Activated B cell treated with CpG ODN at 0.5 μM for 24 hours (primary cell): ENCODE data around the gene GNB1. TPM values are rescaled to one million over a fixed set of nuclear protein-coding genes. Genes with fewer than 3 reads are reported as not detected.
A peak's percentile ranks its signal among the peaks of the same experiment; 100 is the strongest.

Experiments used
- ATAC-seq: fragments of 200-7000 bp; cut with Tn5 transposase; one replicate; pipeline ENCODE4 v1.10.0; 2021; ENCODE audit warnings: low read depth, mild to moderate bottlenecking, moderate library complexity
- CTCF ChIA-PET: fragments of 350-600 bp; sonication (Branson Sonifier 250); formaldehyde crosslinking; loops from one replicate; lab custom pipeline; 2021; ENCODE audit warnings: antibody characterized with exemption; lab: Charles Lee
- POLR2A ChIA-PET: fragments of 350-600 bp; sonication (Branson Sonifier 250); formaldehyde crosslinking; loops from one replicate; lab custom pipeline; 2021; ENCODE audit warnings: antibody characterized with exemption; lab: Charles Lee
- DNase-seq: peaks from one replicate; pipeline ENCODE4 v3.0.0; 2022
- H3K27ac Mint-ChIP-seq: one replicate; pipeline ENCODE4 v1.8.0; 2020; ENCODE audit warnings: mixed read lengths
- H3K27me3 Mint-ChIP-seq: one replicate; pipeline ENCODE4 v1.8.0; 2021; ENCODE audit warnings: mixed read lengths
- H3K36me3 Mint-ChIP-seq: one replicate; pipeline ENCODE4 v1.8.0; 2021; ENCODE audit warnings: low read depth, mixed read lengths
- H3K4me1 Mint-ChIP-seq: one replicate; pipeline ENCODE4 v1.8.0; 2021; ENCODE audit warnings: mixed read lengths
- H3K4me3 Mint-ChIP-seq: one replicate; pipeline ENCODE4 v1.8.0; 2020; ENCODE audit warnings: mild to moderate bottlenecking, mixed read lengths
- H3K9me3 Mint-ChIP-seq: one replicate; pipeline ENCODE4 v1.8.0; 2020; ENCODE audit warnings: mixed read lengths
- CTCF ChIP-seq: fragments of 200-600 bp; IDR thresholded peaks from one replicate; pipeline ENCODE4 v1.8.0; 2022; ENCODE audit warnings: antibody characterized with exemption, mild to moderate bottlenecking
- intact Hi-C: fragments of 100-400 bp; cut with micrococcal nuclease; formaldehyde crosslinking; loops from one replicate; pipeline ENCODE4 v1.15.1; 2024
- total RNA-seq: library from RNA; stranded (reverse); gene quantifications from 2 replicates; pipeline ENCODE4 v1.2.3, GENCODE V29; 2022

GNB1 gene
- total RNA-seq, 1 donor from 2014 or later, result 302 TPM

DNA sequence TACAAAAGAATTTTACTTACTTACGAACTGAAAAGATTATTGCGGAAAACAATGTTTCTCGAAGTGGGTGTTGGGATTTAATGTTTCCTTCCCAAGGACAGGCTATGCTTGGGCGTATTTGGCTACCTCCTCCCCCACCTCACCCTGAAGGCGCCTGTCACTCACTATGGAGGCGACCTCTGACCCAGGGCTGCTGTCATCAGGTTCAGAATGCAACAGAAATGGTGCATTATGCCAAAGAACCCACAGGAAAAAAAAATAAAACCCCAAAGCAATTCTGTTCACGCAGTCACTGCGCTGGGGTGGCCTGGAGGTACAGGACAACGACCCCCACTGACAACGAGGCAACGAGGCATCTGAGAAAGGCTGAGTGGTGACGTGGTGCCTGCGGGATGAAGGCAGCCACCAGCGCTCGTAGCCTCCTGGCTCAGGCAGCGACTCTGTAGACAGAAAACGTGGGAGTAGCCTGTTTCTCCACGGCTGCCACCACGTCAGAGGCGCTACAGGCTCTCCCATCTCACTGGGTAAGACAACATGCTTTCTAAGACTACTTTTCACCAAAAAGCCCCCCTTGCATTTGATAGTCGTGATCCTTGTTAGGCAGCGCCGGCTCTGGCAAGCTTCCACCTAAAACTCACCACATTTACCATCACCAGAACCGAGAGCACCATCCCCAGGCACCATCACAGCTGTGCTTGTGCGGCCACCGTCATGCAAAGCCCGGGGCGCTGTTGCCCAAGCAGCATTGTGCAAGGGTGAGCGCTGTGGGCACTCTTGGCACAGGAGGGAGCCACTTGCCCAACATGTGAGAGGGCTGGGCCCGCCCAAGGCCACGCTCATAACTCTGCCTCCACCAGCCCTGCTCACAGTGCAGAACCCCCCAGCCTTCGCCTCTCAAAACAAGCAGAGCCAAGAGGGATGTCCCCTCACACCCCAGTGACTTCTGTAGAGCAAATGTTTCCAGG lies 126.9 kb downstream of the GNB1 start:
- Mint-ChIP-seq H3K4me3 (no peak overlapping the region), H3K9me3 (no peaks in the 10 kb centered on the region), H3K27me3 (no peaks in the 10 kb centered on the region), H3K27ac (peak overlapping the region; percentile 26), H3K36me3 (peaks cover 86% of the 10 kb centered on the region), H3K4me1 (peaks cover 8% of the 10 kb centered on the region)
- ChIA-PET CTCF (no interaction called here), POLR2A (no interaction called here)
- intact Hi-C loops, result loop anchor here (1.0 kb wide), 1 partner anchor 142 kb away; no protein-coding TSS in a partner anchor
- DNase-seq, result no peak
- no peak for TF ChIP-seq CTCF
- peak; percentile 61 for ATAC-seq

DNA sequence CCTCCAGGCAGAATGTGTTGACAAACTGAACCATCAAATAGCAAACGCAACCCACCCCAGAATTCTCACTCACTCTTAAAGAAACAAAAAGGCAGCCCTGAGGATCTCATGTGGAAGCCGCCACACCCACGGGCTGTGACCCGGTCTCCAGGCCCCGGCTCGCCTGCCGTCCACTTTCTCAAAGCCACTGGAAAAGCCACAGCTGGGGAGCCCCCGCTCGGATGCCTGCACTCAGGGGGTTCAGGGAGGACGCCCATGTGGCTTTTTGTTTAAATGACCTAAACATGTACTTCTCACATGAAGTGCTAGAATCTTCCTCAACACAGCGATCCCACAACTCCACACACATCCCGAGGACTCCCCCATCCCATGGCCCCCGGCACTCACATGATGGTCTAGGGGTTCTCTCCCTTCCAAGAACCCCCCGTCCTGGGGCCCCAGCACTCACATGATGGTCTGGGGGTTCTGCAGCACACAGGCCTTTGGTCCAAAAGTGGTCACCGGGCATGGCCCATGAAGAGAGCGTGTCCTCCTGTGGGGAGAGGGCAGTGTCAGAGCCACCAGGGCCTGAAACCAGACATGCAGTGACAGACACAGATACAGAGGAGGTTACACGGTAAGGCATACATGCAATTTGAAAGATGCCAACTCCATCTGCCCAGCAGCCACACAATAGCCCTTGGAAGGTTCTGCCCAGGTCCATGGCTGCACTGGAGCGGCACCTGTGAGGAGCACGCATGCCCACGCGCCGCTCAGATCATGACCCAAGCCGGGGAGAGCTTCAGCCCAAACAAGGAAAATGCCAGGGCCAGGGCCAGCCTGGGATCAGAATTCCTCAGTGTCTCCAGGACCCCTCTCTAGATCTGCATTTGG lies 129.1 kb downstream of the GNB1 start:
- no peak overlapping the region for H3K4me3 Mint-ChIP-seq
- H3K27me3 Mint-ChIP-seq, result no peaks in the 10 kb centered on the region
- H3K9me3 Mint-ChIP-seq, result no peaks in the 10 kb centered on the region
- CTCF ChIA-PET, result no interaction called here
- intact Hi-C loops, result no loop called here
- H3K36me3 Mint-ChIP-seq, result peaks cover 82% of the 10 kb centered on the region
- TF ChIP-seq CTCF, result no peak
- no peak for ATAC-seq
- H3K4me1 Mint-ChIP-seq, result peaks cover 2% of the 10 kb centered on the region
- no peak overlapping the region for H3K27ac Mint-ChIP-seq
- POLR2A ChIA-PET, result no interaction called here
- no peak for DNase-seq

DNA sequence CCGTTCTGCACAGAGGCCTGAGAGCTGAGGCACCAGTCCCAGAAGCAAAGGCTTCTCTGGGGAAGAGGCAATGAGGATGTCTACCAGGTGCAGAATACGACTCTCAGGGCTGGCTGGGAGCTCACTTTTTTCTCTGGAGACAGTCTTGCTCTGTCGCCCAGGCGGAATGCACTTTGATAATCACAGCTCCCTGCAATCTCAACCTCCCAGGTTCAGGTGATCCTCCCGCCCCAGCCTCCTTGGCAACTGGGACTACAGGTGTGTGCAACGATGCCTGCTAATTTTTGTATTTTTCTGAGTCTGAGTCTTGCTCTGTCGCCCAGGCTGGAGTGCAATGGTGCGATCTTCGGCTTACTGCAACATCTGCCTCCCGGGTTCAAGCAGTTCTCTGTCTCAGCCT lies 130.2 kb downstream of the GNB1 start:
- POLR2A ChIA-PET, result no interaction called here
- Mint-ChIP-seq H3K4me1 (peaks cover 2% of the 10 kb centered on the region), H3K27me3 (no peaks in the 10 kb centered on the region), H3K27ac (no peak overlapping the region), H3K36me3 (peaks cover 85% of the 10 kb centered on the region), H3K9me3 (no peaks in the 10 kb centered on the region), H3K4me3 (no peak overlapping the region)
- ATAC-seq (no peak), DNase-seq (no peak)
- intact Hi-C loops, result no loop called here
- CTCF ChIA-PET, result no interaction called here
- TF ChIP-seq CTCF, result no peak

DNA sequence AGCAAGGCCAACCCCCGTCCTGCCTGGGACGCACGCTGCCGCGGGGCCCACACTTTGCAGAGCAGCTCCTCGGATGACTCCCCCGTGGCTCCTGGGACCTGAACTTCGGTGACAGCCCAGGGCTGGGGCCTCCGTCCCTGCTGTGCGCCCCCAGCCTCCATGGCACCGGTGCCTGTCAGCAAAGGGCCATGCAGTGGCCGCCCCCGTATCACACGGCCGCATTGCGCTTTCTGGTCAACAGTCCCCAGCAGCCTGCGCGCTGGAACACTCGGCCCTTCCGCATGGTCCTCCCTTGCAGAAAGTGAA lies 130.6 kb downstream of the GNB1 start:
- ChIA-PET CTCF (no interaction called here), POLR2A (no interaction called here)
- Mint-ChIP-seq H3K9me3 (no peaks in the 10 kb centered on the region), H3K36me3 (peaks cover 85% of the 10 kb centered on the region), H3K4me3 (no peak overlapping the region), H3K27me3 (no peaks in the 10 kb centered on the region), H3K4me1 (peaks cover 2% of the 10 kb centered on the region), H3K27ac (no peak overlapping the region)
- TF ChIP-seq CTCF, result no peak
- DNase-seq (no peak), ATAC-seq (no peak)
- intact Hi-C loops, result no loop called here
